Progenitor cell of endocrine pancreas (in vitro differentiated cells): ENCODE measurements around the gene ACSL4. TPM values are rescaled to one million over a fixed set of nuclear protein-coding genes. Genes with fewer than 3 reads are reported as not detected.
"Not testable (repeated sequence)": the region's sequence is repeated elsewhere in the genome, so short reads cannot be mapped to it uniquely, and the experiment has no call there.

Source experiments
- DNase-seq: peaks from one replicate; pipeline ENCODE4 v3.0.0; 2021; ENCODE audit warnings: low spot score; ENCODE audit not compliant: unreplicated experiment
- H3K27ac Mint-ChIP-seq: 2 replicates; pipeline ENCODE4 v1.8.0; 2021; ENCODE audit warnings: mild to moderate bottlenecking, moderate library complexity, mixed read lengths
- H3K27me3 Mint-ChIP-seq: 2 replicates; pipeline ENCODE4 v1.8.0; 2021; ENCODE audit warnings: mixed read lengths
- H3K36me3 Mint-ChIP-seq: 2 replicates; pipeline ENCODE4 v1.8.0; 2022; ENCODE audit warnings: mixed read lengths; ENCODE audit not compliant: insufficient read depth
- H3K4me1 Mint-ChIP-seq: 2 replicates; pipeline ENCODE4 v1.8.0; 2021; ENCODE audit warnings: low read depth, mixed read lengths
- H3K4me3 Mint-ChIP-seq: 2 replicates; pipeline ENCODE4 v1.8.0; 2021; ENCODE audit warnings: low read depth, mild to moderate bottlenecking, moderate library complexity, mixed read lengths
- H3K9me3 Mint-ChIP-seq: 2 replicates; pipeline ENCODE4 v1.8.0; 2021; ENCODE audit warnings: low read depth, mixed read lengths
- total RNA-seq: library from RNA; stranded (reverse); gene quantifications from 2 replicates; pipeline ENCODE4 v1.2.1, GENCODE V29; 2021
- TF ChIP-seq, protein P1 (sequence below): fragments of 200-600 bp; sonication (generic); IDR thresholded peaks from one replicate; pipeline ENCODE4 v1.5.0; 2021; ENCODE audit warnings: antibody characterized with exemption, mild to moderate bottlenecking; ENCODE audit not compliant: unreplicated experiment

ACSL4 gene
- total RNA-seq, 1 donor from 2014 or later: 44.9 TPM

DNA sequence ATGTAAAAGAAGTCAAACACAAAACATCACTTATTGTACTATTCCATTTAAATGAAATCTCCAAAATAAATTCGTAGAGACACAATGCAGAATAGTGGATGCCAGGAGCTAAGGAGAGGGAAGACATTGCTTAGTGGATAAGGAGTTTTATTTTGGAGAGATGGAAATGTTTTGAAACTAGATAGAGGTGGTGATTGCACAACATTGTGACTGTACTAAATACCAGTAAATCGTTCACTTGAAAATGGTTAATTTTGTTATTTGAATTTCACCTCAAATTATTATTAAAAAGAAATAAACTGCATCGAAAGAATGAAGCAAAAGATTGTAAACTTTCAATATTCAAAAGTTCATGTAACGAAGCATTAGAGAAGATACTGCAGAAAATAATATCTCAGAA, 9.7 kb upstream of the ACSL4 start:
- peaks cover 1% of the 10 kb centered on the region for H3K4me1 Mint-ChIP-seq
- TF ChIP-seq, protein P1, sequence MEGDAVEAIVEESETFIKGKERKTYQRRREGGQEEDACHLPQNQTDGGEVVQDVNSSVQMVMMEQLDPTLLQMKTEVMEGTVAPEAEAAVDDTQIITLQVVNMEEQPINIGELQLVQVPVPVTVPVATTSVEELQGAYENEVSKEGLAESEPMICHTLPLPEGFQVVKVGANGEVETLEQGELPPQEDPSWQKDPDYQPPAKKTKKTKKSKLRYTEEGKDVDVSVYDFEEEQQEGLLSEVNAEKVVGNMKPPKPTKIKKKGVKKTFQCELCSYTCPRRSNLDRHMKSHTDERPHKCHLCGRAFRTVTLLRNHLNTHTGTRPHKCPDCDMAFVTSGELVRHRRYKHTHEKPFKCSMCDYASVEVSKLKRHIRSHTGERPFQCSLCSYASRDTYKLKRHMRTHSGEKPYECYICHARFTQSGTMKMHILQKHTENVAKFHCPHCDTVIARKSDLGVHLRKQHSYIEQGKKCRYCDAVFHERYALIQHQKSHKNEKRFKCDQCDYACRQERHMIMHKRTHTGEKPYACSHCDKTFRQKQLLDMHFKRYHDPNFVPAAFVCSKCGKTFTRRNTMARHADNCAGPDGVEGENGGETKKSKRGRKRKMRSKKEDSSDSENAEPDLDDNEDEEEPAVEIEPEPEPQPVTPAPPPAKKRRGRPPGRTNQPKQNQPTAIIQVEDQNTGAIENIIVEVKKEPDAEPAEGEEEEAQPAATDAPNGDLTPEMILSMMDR: no peak
- no peaks in the 10 kb centered on the region for H3K36me3 Mint-ChIP-seq
- no peak overlapping the region for H3K27ac Mint-ChIP-seq
- H3K9me3 Mint-ChIP-seq: no peaks in the 10 kb centered on the region
- DNase-seq: no peak
- H3K27me3 Mint-ChIP-seq: no peaks in the 10 kb centered on the region
- H3K4me3 Mint-ChIP-seq: no peak overlapping the region

DNA sequence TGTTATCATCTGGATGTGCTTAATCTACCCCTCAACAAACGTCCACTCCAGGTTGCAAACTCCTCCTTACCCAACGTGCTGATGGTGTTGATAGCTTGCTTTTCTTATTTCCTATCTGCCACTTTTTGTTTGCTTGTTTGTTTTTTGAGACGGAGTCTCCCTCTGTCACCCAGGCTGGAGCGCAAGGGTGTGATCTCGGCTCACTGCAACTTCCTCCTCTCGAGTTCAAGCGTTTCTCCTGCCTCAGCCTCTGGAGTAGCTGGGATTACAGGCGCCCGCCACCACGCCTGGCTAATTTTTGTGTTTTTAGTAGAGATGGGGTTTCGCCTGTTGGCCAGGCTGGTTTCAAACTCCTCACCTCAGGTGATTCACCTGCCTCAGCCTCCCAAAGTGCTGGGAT, 7.8 kb upstream of the ACSL4 start:
- H3K27me3 Mint-ChIP-seq, H3K4me1 Mint-ChIP-seq, H3K9me3 Mint-ChIP-seq, H3K36me3 Mint-ChIP-seq, DNase-seq, H3K27ac Mint-ChIP-seq, H3K4me3 Mint-ChIP-seq: not testable (repeated sequence)

- DNase-seq: no peak
- H3K4me1 Mint-ChIP-seq: peaks cover 1% of the 10 kb centered on the region
- H3K4me3 Mint-ChIP-seq: no peak overlapping the region
- TF ChIP-seq, protein P1: no peak
- H3K27me3 Mint-ChIP-seq: peaks cover 6% of the 10 kb centered on the region
- no peaks in the 10 kb centered on the region for H3K9me3 Mint-ChIP-seq
- no peaks in the 10 kb centered on the region for H3K36me3 Mint-ChIP-seq
- no peak overlapping the region for H3K27ac Mint-ChIP-seq
These were observed 7.4 kb upstream of the ACSL4 start for GRCh38 chrX:109740433-109740809.

GRCh38 chrX:109739625-109740432, 6.8 kb upstream of the ACSL4 start:
- no peak for DNase-seq
- peaks cover 1% of the 10 kb centered on the region for H3K4me1 Mint-ChIP-seq
- H3K4me3 Mint-ChIP-seq: no peak overlapping the region
- peaks cover 11% of the 10 kb centered on the region for H3K27me3 Mint-ChIP-seq
- no peaks in the 10 kb centered on the region for H3K36me3 Mint-ChIP-seq
- TF ChIP-seq, protein P1: no peak
- no peaks in the 10 kb centered on the region for H3K9me3 Mint-ChIP-seq
- no peak overlapping the region for H3K27ac Mint-ChIP-seq

DNA sequence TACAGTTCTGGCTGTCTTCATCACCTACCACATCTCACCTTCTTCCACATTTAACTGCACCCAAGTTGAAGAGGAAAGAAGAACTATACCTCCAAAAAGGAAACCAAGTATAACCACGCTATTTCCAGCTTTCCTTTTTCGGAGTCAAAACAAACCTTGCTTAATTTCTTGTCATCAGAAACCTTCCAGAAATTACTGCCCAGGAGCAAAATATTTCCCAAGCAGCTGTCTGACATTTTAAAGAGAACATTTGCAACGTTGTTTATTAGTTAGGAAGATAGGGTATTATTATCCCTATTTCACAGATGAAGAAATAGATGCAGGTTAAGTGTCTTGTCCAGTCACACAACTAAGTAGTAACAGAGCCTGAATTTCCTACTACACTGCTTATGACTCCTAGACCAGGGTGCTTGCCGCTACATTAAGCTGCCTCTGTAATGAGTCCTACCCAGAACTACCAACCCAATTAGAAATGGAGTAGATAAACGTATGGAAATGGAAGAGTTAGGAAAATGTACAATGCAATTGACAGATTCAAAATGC, 2.2 kb upstream of the ACSL4 start:
- Mint-ChIP-seq H3K27ac (no peak overlapping the region), H3K36me3 (peaks cover 1% of the 10 kb centered on the region), H3K27me3 (peaks cover 18% of the 10 kb centered on the region), H3K4me3 (no peak overlapping the region), H3K4me1 (peaks cover 4% of the 10 kb centered on the region), H3K9me3 (no peaks in the 10 kb centered on the region)
- no peak for DNase-seq
- TF ChIP-seq, protein P1: no peak

DNA sequence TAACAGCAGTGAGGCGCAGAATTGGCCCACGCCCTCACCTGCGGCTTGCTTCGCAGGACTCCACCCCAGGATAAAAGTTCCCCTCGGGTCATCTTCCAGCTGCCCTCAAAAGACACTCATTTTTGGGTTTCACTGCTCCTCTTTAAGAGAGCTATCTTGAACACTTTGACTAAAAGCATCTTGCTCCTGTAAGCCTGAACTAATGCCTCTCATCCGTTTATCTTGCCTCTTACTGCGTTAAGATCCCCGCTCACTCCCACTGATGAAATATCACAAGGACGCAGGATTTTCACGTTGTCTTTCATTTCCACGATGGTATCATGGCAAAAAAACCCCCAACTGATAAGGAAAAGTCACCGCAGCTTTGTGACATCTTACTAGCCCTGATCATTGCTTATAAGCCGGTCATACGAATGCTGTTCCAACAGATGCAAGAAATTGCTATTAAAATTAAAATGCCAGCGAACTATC, 591 bp upstream of the ACSL4 start:
- DNase-seq: no peak
- Mint-ChIP-seq H3K9me3 (peaks cover 5% of the 10 kb centered on the region), H3K4me1 (peaks cover 4% of the 10 kb centered on the region), H3K27ac (peak overlapping the region; percentile 85), H3K27me3 (peaks cover 18% of the 10 kb centered on the region), H3K4me3 (peak overlapping the region; percentile 84), H3K36me3 (peaks cover 7% of the 10 kb centered on the region)
- TF ChIP-seq, protein P1: no peak
